ENCODE measurements around the gene TBC1D21.

Gene TBC1D21

GRCh38 chr15:73857193-73857920 is 16.0 kb upstream of the TBC1D21 start:
- FAIRE-seq = no peak
- no peak for DNase-seq (ENCODE audit: insufficient read length, low spot score)
- no peak for TF ChIP-seq CTCF (IDR thresholded peaks at IDR 0.05; ENCODE audit: insufficient read depth, missing control alignments)

- no peak for FAIRE-seq
- DNase-seq (ENCODE audit: insufficient read length, low spot score) = no peak
- TF ChIP-seq CTCF (IDR thresholded peaks at IDR 0.05; ENCODE audit: insufficient read depth, missing control alignments) = no peak
Measured at GRCh38 chr15:73858062-73858461, 15.3 kb upstream of the TBC1D21 start.

- FAIRE-seq (no peak), DNase-seq (ENCODE audit: insufficient read length, low spot score) (no peak)
- no peak for TF ChIP-seq CTCF (IDR thresholded peaks at IDR 0.05; ENCODE audit: insufficient read depth, missing control alignments)
Measured at GRCh38 chr15:73862276-73862675, 11.1 kb upstream of the TBC1D21 start.

GRCh38 chr15:73865379-73865778 is 8.0 kb upstream of the TBC1D21 start:
- no peak for FAIRE-seq
- no peak for DNase-seq (ENCODE audit: insufficient read length, low spot score)
- no peak for TF ChIP-seq CTCF (IDR thresholded peaks at IDR 0.05; ENCODE audit: insufficient read depth, missing control alignments)

GRCh38 chr15:73865904-73866303 is 7.5 kb upstream of the TBC1D21 start:
- no peak for FAIRE-seq
- no peak for DNase-seq (ENCODE audit: insufficient read length, low spot score)
- TF ChIP-seq CTCF (IDR thresholded peaks at IDR 0.05; ENCODE audit: insufficient read depth, missing control alignments) = no peak

- TF ChIP-seq CTCF (IDR thresholded peaks at IDR 0.05; ENCODE audit: insufficient read depth, missing control alignments) = no peak
- FAIRE-seq = no peak
- DNase-seq (ENCODE audit: insufficient read length, low spot score) = no peak
Measured at GRCh38 chr15:73866481-73866880, 6.9 kb upstream of the TBC1D21 start.

- peak; percentile 12 for TF ChIP-seq CTCF (IDR thresholded peaks at IDR 0.05; ENCODE audit: insufficient read depth, missing control alignments)
- no peak for DNase-seq (ENCODE audit: insufficient read length, low spot score)
- FAIRE-seq = no peak
Measured at GRCh38 chr15:73866881-73867410, 6.4 kb upstream of the TBC1D21 start.

All from D721Med (cell line).